Spinal cord (tissue), 10 donors: ENCODE data around the gene ADAMTS13. TPM values are rescaled to one million over a fixed set of nuclear protein-coding genes. Genes with fewer than 3 reads are reported as not detected.

Source experiments
- DNase-seq, 6 donors: peaks; one replicate each; pipeline versions ENCODE4 v3.0.0 to v3.0.0-alpha.2; 2013 to 2015; ENCODE audit warnings: low spot score in 6 of 6, low read depth in 4 of 6
- H3K27ac ChIP-seq: one replicate; pipeline ENCODE4 v1.5.1; 2013; ENCODE audit warnings: low read depth, low read length, control low read depth
- H3K27me3 ChIP-seq: one replicate; pipeline ENCODE4 v1.6.1; 2013; ENCODE audit warnings: low read length; ENCODE audit not compliant: control insufficient read depth, insufficient read depth
- H3K36me3 ChIP-seq: one replicate; pipeline ENCODE4 v1.6.1; 2013; ENCODE audit warnings: low read length; ENCODE audit not compliant: control insufficient read depth, insufficient read depth
- H3K4me1 ChIP-seq: one replicate; pipeline ENCODE4 v1.6.1; 2013; ENCODE audit warnings: low read length; ENCODE audit not compliant: control insufficient read depth, insufficient read depth
- H3K4me3 ChIP-seq: one replicate; pipeline ENCODE4 v1.5.1; 2013; ENCODE audit warnings: low read depth, low read length, control low read depth
- H3K9me3 ChIP-seq: one replicate; pipeline ENCODE4 v1.6.1; 2013; ENCODE audit warnings: low read length; ENCODE audit not compliant: control insufficient read depth, insufficient read depth
- WGBS: methylation state at CpG from one replicate; pipeline ENCODE4 v1.1.5; 2013; ENCODE audit warnings: missing lambda C conversion rate; ENCODE audit not compliant: insufficient coverage; 5-methylcytosine and 5-hydroxymethylcytosine counted together
- polyA plus RNA-seq, 2 donors: library from polyadenylated mRNA; unstranded; fragments of 120-200 nt; gene quantifications; one replicate each; pipeline ENCODE4 v1.2.1, GENCODE V29; 2013; ENCODE audit not compliant: insufficient read length in 2 of 2
- total RNA-seq, 2 donors: library from RNA; depleted of rRNA in 1 of 2; stranded (reverse); fragments of 120-200 nt in 1 of 2; fragments of >200 nt in 1 of 2; gene quantifications; one replicate each; pipeline versions ENCODE4 v1.2.3 to v1.2.4, GENCODE V29; 2013 to 2014
- donor health status: healthy.

Gene ADAMTS13
- total and polyA plus RNA-seq, 4 donors: 2.4 to 16.5 (median 9.7) TPM

GRCh38 chr9:133433351-133433843 lies 11.2 kb downstream of the ADAMTS13 start:
- H3K4me3 ChIP-seq: no peak overlapping the region
- WGBS: 83% methylated on average over 11 of the region's 11 CpGs
- no peak overlapping the region for H3K27ac ChIP-seq
- H3K27me3 ChIP-seq: peaks cover 2% of the 10 kb centered on the region
- peaks cover 3% of the 10 kb centered on the region for H3K4me1 ChIP-seq
- no peaks in the 10 kb centered on the region for H3K9me3 ChIP-seq
- peaks cover 19% of the 10 kb centered on the region for H3K36me3 ChIP-seq
- DNase-seq: no peak

GRCh38 chr9:133436681-133437080 lies 14.5 kb downstream of the ADAMTS13 start:
- Histone ChIP-seq H3K36me3 (peaks cover 36% of the 10 kb centered on the region), H3K9me3 (no peaks in the 10 kb centered on the region), H3K27me3 (no peaks in the 10 kb centered on the region), H3K4me3 (no peak overlapping the region), H3K4me1 (no peaks in the 10 kb centered on the region), H3K27ac (no peak overlapping the region)
- WGBS: 70% methylated on average over 5 of the region's 16 CpGs
- no peak for DNase-seq

GRCh38 chr9:133437753-133438531 lies 15.8 kb downstream of the ADAMTS13 start:
- H3K27ac ChIP-seq: no peak overlapping the region
- H3K4me1 ChIP-seq: no peaks in the 10 kb centered on the region
- DNase-seq: no peak
- H3K4me3 ChIP-seq: no peak overlapping the region
- WGBS: 89% methylated on average over 20 of the region's 20 CpGs
- no peaks in the 10 kb centered on the region for H3K9me3 ChIP-seq
- peaks cover 40% of the 10 kb centered on the region for H3K36me3 ChIP-seq
- no peaks in the 10 kb centered on the region for H3K27me3 ChIP-seq

- Histone ChIP-seq H3K4me3 (no peak overlapping the region), H3K27me3 (no peaks in the 10 kb centered on the region), H3K9me3 (no peaks in the 10 kb centered on the region), H3K4me1 (no peaks in the 10 kb centered on the region), H3K27ac (no peak overlapping the region), H3K36me3 (peaks cover 41% of the 10 kb centered on the region)
- 100% methylated on average over 2 of the region's 4 CpGs for WGBS
- DNase-seq: no peak
These were observed 17.2 kb downstream of the ADAMTS13 start for GRCh38 chr9:133439337-133439736.

GRCh38 chr9:133440874-133441273 lies 18.7 kb downstream of the ADAMTS13 start:
- H3K27ac ChIP-seq: no peak overlapping the region
- no peaks in the 10 kb centered on the region for H3K27me3 ChIP-seq
- no peaks in the 10 kb centered on the region for H3K9me3 ChIP-seq
- no peak overlapping the region for H3K4me3 ChIP-seq
- H3K36me3 ChIP-seq: peaks cover 48% of the 10 kb centered on the region
- no peak for DNase-seq
- no peaks in the 10 kb centered on the region for H3K4me1 ChIP-seq
- WGBS: 95% methylated on average over 8 of the region's 12 CpGs

GRCh38 chr9:133441571-133441970 lies 19.4 kb downstream of the ADAMTS13 start:
- Histone ChIP-seq H3K9me3 (no peaks in the 10 kb centered on the region), H3K36me3 (peaks cover 48% of the 10 kb centered on the region), H3K4me3 (no peak overlapping the region), H3K27me3 (no peaks in the 10 kb centered on the region), H3K27ac (no peak overlapping the region), H3K4me1 (no peaks in the 10 kb centered on the region)
- 82% methylated on average over 5 of the region's 5 CpGs for WGBS
- DNase-seq: no peak

GRCh38 chr9:133443248-133443647 lies 21.1 kb downstream of the ADAMTS13 start:
- Histone ChIP-seq H3K36me3 (peaks cover 42% of the 10 kb centered on the region), H3K4me3 (no peak overlapping the region), H3K9me3 (no peaks in the 10 kb centered on the region), H3K27me3 (no peaks in the 10 kb centered on the region), H3K27ac (no peak overlapping the region), H3K4me1 (no peaks in the 10 kb centered on the region)
- DNase-seq: no peak
- WGBS: 90% methylated on average over 12 of the region's 15 CpGs

- Histone ChIP-seq H3K4me1 (no peaks in the 10 kb centered on the region), H3K36me3 (peaks cover 44% of the 10 kb centered on the region), H3K27me3 (no peaks in the 10 kb centered on the region), H3K4me3 (no peak overlapping the region), H3K9me3 (no peaks in the 10 kb centered on the region), H3K27ac (no peak overlapping the region)
- no peak for DNase-seq
- WGBS: 82% methylated on average over 6 of the region's 8 CpGs
These were observed 21.8 kb downstream of the ADAMTS13 start for GRCh38 chr9:133443982-133444381.

- no peak for DNase-seq
- Histone ChIP-seq H3K9me3 (no peaks in the 10 kb centered on the region), H3K27me3 (no peaks in the 10 kb centered on the region), H3K27ac (no peak overlapping the region), H3K4me3 (no peak overlapping the region), H3K4me1 (no peaks in the 10 kb centered on the region), H3K36me3 (peaks cover 46% of the 10 kb centered on the region)
- WGBS: 84% methylated on average over 23 of the region's 23 CpGs
These were observed 23.3 kb downstream of the ADAMTS13 start for GRCh38 chr9:133445293-133445969.
